GM19395 (cell line): ENCODE data around the gene CHRNB2.
A peak's percentile ranks its signal among the peaks of the same experiment; 100 is the strongest.

ENCODE experiments used
- ATAC-seq: cut with Tn5 transposase; IDR thresholded peaks from one replicate; pipeline ENCODE4 v1.9.1; 2021; ENCODE audit warnings: mild to moderate bottlenecking, moderate library complexity; ENCODE audit not compliant: unreplicated experiment

CHRNB2 gene

DNA sequence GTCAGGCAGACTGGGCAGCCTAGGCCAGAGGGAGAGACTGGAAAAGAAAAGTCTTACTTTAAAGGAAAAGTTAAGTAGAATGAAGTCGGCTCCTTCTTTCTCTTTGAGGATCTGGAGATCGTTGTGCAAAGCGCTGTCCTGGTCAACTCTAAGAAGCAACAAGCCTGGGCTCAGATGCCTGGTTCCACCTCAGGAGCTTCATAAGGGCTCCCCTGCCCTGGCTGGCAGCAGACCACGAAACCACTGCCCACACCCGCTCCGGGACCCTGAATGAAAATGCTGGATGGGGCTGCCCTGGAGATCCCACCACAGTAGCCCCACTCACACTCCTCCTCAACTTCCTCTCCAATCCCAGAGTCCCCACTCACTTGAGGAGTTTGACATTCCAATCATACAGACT lies 15.5 kb upstream of the CHRNB2 start:
- no peak for ATAC-seq

DNA sequence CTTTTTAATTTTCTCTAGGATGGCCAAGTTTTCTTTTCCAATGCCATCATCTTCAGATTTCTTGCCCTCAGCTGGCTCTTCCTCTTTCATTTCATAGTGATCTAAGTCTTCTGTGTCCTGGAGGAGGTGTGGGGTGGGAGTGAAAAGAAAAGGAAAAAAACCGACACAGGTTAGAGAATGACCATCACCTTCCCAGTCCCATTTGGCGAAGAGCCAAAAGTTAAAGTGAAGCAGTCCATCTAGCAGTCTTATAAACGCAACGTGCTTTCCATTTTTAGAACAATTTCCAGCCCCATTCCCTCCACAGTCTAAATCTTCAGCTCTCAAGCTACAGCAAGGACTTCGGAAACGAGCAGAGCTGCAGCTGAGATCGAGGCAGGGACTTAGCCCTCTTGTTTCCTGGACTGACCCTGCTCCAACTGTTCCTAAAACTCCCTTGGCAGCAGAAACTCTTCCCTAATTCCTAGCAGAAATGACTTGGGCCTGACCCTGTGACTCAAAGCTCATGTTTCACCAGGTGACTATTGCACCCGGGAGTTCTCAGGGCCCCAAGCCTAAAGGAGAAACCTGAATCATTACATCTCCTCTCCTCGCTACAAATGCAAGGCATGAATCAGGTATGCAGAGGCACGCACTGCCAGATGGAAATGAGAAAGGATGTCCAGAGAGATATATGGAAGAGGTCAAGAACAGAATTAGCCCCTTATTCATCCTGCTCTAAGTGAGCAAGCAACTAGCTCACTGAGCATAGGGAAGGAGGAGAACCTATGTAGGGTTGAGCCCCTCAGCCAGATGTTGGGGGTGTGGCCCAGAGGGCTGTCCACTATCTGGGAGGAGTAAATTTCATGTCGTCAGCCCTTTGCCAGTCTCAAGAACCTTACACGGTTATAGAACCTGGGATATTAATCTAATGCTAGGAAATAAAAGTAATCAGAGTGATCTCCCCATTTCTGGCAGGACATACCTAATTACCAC lies 14.2 kb upstream of the CHRNB2 start:
- ATAC-seq, result no peak

DNA sequence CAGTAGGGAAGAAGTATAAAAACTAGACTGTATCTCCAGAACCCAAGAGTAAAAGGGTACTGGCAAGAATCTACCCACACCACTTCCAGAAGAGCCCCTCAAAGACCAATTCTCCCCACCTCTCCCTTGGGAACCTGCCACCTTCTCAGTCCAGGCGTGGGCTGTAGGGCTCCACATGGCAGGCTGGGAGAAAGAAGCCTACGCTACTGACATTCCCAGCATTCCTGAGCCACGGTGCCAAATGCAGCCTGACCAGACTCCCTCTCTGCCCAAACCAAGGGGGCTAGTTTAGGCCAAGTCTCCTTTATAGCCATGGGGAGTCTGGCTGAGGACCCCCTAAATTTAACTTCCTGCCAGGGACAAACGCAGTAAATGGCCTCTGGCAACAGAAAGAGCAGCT lies 11.2 kb upstream of the CHRNB2 start:
- no peak for ATAC-seq

DNA sequence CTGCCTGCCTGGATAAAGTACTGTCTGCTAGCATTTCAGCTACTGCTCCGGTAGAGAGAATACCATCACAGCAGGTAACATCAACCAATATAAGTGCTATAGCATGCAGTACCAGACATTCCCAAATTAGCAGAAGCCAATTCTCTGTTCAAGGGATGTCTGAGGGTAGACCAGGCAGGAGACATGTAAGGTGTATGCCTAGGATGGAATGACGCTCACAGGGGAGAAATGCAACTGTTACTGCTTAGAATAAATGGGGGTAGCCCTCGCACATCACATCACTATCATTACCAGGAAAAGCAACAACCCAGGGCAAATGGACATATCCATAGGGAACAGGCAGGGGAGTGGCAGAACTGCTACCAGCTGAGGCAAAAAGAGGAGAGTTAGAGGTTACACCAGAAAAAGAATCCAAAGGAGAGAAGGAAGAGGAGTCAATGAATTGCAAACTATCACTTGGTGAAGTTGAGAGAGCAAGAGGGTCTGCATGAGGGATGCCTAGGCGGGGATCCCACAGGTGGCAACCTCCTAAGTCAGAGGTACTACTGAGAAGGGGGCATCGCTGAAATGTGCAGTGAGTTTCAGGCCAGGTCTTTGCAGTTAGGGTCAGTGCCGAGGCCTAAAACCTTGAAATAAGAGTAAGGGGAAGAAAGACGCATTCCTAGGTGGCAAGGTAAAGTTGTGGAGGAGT lies 10.2 kb upstream of the CHRNB2 start:
- no peak for ATAC-seq

DNA sequence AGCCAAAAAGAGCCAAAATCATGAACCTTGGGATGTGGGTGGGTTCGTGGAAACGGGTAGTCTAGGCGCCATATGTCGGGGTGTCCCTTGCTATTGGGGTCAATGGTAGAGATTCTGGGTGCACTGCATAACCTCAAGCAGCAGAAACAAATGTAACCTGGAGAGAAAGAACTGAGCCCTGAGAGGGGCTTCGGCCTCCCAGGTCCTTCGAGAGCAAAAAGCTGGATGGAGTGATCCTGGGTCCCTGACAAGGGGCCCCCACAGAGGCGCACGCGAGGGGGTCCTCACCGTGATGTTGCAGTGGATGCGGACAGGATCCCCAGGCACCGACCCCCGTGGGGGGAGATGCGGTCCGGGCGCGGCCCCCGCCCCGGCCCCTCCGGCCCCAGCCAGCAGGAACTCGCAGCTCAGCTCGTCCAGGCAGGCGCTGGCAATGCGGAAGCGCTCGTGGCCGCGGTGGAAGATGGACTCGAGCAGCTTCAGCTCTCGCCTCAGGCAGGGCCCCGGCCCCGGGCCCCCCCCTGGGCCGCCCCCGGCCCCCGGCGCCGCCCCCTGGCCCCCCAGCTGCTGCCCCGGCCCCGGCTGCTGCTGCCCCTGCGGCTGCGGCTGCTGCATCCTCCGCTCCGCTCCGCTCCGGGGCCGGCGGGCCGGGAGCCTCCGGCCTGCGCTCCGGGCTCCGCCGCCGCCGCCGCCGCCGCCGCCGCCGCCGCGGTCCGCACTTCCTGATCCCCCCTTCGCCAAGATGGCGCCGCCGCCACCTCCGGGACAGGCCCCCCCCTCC lies 9.4 kb upstream of the CHRNB2 start, which contains the start of gene UBE2Q1:
TSS of gene UBE2Q1 (minus strand) at position 724 of the 781 bp plus-strand sequence. CDS start at position 615, 109 bp downstream.
- ATAC-seq, result no peak

DNA sequence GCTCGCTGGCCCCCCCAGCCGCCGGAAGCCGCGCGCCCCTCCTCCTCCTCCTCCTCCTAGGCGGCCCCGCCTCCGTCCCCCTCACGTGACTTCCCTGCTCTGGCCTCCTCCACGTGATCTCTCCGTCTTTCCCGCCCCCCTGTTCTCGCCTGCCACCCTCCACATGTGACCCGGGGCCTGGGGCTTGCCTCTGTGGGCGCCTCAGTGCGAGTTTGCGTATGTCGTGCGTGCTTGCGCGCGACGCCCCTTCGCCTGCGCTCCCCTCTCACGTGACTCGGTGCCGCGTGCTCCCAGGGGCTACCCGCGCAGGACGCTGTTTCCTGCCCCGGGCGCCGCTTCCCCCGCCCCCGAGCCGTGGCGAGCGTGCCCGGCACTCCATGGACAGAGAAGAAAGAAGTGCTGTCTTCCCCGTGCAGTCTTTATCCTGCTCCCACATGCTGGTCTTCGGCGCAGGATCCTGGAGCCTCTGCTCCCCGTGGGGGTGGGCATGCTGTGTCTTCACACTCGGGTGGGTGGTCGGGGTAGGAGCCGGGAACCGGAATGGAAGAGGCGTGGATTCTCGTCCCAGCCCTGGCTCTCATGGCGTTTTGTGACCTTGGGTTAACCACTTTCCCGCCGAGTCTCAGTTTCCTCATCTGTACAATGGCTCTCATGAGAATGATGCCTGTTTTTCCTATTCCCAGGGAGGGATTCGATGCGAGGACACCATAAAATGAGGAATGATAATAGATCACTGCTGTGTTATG lies 8.7 kb upstream of the CHRNB2 start:
- ATAC-seq, result peak; percentile 87

DNA sequence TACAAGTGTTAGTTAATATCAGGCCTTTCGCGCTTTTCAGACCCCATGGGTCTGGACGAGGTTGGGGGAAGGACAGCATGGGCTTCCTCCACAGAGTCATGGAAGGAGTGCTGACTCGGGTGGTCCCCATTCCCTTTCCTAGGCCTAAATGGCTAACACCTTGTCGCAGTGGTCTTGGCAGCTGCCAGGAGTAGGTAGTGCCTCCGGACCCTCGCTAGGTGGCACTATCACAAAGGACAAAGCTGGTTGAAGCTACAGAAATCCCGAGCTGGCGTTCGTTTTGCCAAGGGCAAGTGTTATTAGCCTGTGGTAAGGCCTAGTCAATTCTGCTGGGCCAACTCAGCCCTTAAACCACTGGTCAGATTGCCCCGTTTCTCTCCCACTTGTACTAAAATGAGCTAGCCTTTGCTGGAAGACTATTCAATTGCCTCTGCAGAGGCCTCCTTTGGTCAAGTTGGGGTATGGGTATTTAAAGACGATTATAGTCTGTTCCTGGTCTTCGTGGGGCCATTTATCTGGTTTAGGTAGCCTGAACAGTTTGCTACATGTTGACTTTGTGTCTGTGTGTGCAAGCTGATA lies 8.0 kb upstream of the CHRNB2 start:
- ATAC-seq, result peak; percentile 51

DNA sequence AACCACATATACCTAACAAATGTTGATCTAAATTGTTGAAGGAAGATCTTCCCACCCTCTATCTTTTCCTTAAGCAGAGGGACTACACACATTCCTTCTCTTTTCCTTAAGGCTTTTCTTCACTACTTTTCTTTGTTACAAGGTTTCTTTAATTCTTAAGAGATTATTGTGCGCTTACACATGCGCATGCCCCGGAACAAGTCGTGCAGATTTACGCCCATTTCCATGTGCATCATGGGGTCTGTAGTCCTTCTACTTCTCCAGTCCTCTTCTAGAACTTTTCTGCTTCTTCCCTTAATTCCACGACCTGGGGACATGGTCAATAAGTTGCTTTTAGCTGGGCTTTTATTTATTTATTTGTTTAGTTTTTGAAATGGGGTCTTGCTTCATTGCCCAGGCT lies 1.7 kb upstream of the CHRNB2 start:
- ATAC-seq, result no peak

DNA sequence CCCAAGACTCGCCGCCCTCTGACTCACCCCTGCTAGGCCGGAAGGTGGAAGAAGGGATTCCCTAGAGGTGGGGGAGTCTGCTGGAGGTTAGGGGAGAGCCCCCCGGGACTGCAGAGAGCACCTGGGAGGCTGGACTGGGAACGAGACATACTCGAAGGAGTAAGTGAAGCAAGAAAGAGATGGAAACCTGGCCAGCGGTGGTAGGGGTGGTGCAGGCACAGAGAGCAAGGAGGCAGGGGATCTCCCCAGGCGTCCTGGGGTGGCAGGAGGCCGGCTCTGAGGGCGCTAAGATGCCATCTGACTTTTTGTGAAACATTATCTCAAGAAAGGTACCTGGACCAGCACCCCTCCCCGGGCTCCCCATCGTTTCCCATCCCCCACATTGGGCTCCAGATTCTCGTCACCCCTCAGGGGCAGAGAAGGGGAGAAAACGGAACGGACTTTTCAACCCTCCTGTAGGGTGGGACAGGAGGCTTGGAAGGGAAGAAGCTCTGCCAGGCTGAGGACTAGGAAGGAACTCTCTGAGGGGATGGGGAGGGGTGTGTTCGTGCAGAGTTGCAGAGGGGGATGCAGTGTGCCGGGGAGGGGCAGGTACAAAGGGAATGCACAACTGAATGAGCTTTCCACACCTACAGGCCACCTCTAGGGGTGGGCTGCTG lies 708 bp downstream of the CHRNB2 start:
- ATAC-seq, result no peak

DNA sequence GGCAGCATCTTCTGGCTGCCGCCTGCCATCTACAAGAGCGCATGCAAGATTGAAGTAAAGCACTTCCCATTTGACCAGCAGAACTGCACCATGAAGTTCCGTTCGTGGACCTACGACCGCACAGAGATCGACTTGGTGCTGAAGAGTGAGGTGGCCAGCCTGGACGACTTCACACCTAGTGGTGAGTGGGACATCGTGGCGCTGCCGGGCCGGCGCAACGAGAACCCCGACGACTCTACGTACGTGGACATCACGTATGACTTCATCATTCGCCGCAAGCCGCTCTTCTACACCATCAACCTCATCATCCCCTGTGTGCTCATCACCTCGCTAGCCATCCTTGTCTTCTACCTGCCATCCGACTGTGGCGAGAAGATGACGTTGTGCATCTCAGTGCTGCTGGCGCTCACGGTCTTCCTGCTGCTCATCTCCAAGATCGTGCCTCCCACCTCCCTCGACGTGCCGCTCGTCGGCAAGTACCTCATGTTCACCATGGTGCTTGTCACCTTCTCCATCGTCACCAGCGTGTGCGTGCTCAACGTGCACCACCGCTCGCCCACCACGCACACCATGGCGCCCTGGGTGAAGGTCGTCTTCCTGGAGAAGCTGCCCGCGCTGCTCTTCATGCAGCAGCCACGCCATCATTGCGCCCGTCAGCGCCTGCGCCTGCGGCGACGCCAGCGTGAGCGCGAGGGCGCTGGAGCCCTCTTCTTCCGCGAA lies 3.8 kb downstream of the CHRNB2 start:
- ATAC-seq, result no peak

DNA sequence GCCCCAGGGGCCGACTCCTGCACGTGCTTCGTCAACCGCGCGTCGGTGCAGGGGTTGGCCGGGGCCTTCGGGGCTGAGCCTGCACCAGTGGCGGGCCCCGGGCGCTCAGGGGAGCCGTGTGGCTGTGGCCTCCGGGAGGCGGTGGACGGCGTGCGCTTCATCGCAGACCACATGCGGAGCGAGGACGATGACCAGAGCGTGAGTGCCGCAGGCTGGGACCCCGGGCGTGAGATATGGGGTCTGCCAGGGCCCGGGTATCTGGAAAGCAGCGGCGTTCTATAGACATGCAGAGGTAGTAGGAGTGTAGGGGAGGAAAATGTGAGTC lies 4.3 kb downstream of the CHRNB2 start:
- no peak for ATAC-seq

DNA sequence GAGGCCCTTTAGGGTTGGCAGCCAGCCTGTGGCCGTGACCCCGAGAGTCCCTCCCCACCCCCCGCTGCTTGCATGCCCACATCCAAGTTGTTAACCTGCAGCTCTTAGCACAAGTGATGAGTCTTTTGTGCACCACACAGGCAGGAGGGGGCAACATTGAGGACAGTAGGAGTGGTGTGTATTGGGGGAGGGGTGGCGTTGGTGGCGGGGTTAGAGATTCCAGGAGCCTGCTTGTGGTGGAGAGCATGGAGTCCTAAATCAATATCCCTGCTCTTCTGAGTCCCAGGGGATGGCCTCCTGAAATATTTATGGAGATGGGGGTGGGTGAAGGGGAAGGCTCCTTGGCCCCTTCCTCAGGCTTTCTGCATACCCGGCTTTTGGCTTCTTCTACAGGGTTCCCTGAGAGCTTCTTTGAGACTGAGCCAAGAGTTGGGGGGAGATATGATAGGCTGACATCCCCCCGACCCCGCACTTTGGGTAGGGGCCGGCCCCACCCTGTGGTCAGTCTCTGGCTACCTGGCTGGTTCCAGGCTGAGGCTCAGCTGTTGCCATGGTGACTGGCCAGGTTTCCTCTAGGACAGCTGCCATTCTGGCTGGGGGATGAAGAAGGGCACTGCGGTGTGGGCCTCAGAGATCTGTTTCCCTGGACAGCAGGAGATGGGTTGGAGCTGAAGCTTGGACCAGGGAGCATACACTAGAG lies 5.0 kb downstream of the CHRNB2 start:
- no peak for ATAC-seq

DNA sequence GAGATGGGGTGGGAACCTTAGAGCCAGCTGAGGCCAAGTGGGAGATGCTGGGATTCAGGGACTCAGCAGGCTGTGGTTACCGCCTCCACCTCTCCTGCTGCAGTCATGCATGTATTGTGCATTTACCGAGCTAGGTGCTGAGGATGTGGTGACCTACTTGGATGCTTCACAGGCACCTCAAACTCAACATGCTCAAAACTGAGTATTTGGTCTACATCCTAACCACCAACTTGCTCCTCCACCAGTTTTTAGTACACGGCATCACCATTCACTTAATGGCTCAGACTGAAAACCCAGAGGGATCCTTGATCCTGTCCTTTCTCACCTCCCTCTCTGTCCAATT lies 5.6 kb downstream of the CHRNB2 start:
- ATAC-seq, result no peak

DNA sequence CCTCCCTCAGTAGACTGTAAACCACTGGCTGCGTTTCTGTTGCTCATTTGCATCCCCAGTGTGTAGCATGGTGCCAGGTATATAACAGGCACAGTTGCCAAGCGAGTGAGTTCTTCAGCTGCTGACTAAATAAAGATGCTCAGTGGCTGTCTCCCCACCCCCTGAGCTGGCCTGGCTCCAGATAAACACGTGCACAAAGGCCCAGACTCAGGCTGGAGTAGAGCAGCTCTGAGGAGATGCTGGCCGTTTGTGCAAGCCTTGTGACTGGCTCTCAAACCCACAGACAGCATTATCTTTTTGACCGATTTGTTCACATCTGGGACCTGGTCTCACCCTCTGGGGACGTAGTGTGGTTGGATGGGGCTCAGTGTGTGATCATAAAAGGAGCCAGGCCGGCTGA lies 7.1 kb downstream of the CHRNB2 start:
- no peak for ATAC-seq

DNA sequence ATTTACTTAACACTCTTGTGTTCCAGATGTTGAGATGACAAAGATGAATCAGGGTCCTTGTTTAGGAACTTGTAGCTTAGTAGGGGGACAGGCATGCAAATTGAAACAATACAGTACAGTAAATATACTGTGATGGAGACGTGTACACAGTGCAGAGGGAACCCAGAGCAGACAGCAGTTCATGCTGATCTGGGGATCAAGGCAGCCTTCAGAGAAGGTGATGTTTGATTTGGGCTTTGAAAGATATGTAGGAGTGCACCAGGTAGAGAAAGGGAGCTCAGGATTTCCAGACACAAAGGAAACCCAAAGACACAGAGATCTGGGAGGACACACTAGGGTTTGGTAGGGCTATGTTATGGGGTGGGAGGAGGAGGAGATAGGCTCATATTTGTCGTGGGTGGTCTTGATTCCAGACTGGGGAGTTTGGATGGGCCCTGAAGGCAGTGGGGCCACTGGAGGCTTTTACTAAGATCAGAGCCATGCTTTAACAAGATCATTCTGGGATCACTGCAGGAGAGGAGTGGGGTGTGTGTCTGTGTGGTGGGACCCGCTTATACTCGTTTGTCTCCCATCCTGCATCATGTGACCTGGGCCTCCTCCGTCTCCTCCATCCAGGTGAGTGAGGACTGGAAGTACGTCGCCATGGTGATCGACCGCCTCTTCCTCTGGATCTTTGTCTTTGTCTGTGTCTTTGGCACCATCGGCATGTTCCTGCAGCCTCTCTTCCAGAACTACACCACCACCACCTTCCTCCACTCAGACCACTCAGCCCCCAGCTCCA lies 7.8 kb downstream of the CHRNB2 start:
- ATAC-seq, result no peak

DNA sequence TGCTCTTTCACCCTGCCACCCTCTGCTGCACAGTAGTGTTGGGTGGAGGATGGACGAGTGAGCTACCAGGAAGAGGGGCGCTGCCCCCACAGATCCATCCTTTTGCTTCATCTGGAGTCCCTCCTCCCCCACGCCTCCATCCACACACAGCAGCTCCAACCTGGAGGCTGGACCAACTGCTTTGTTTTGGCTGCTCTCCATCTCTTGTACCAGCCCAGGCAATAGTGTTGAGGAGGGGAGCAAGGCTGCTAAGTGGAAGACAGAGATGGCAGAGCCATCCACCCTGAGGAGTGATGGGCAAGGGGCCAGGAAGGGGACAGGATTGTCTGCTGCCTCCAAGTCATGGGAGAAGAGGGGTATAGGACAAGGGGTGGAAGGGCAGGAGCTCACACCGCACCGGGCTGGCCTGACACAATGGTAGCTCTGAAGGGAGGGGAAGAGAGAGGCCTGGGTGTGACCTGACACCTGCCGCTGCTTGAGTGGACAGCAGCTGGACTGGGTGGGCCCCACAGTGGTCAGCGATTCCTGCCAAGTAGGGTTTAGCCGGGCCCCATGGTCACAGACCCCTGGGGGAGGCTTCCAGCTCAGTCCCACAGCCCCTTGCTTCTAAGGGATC lies 8.5 kb downstream of the CHRNB2 start:
- ATAC-seq, result no peak

DNA sequence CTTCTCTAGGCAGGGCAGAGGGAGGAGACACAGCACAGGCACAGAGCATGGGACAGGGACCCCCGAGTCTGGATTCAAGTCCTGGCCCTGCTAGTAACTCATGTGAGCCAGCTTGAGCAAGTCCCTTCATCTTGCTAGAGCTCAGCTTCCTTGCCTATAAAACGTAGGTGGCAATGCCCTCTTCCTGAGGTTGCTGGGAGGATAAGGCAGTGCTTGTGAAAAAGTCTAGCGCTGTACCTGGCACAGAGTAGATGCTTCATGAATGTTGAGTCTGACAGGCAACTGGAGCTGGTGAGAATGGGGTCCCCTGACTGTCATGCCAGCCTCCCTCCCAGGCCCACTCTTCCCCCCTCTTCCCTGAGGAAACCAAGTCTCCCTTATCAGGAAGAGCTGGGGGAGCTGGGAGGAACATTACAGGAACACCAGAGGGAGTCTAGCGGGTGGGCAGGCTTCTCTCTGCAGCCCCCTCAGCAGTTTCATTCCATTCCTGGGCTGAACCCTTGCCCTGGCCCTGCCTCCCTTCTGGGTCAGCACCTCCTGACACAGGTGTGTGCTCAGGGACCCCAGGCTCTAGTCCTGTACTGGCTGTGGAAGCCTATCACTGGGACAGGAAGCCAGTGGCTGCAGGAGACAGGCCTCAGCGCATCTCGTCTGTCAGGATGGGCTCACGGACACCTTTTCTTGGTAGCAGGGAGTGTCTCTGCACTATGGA lies 9.9 kb downstream of the CHRNB2 start:
- no peak for ATAC-seq
